Central memory CD4-positive, alpha-beta T cell (primary cell): ENCODE data around the gene GDPD1.
A peak's percentile ranks its signal among the peaks of the same experiment; 100 is the strongest.
"Not testable (repeated sequence)": the region's sequence is repeated elsewhere in the genome, so short reads cannot be mapped to it uniquely, and the experiment has no call there.

ENCODE experiments used
- DNase-seq: peaks from one replicate; pipeline ENCODE4 v3.0.0; 2022
- total RNA-seq, 3 experiments: gene quantifications; one replicate each; lab custom pipeline; 2026; lab: John Stamatoyannopoulos, UW

Gene GDPD1
- 1.5 to 5.2 (median 3.3) reads per million in 3 experiments for total RNA-seq

- peak; percentile 97 for DNase-seq
Measured at GRCh38 chr17:59220328-59221158, at the start of gene GDPD1. Gene GDPD1 (plus strand): TSS chr17:59220511. CDS start chr17:59220610, 99 bp downstream.

- no peak for DNase-seq
Measured at GRCh38 chr17:59172436-59173004, 47.8 kb upstream of the GDPD1 start.

GRCh38 chr17:59174671-59175070 lies 45.6 kb upstream of the GDPD1 start:
- no peak for DNase-seq

GRCh38 chr17:59175076-59175475 lies 45.2 kb upstream of the GDPD1 start:
- DNase-seq = no peak

- no peak for DNase-seq
Measured at GRCh38 chr17:59178266-59178985, 41.9 kb upstream of the GDPD1 start.

- DNase-seq = not testable (repeated sequence)
Measured at GRCh38 chr17:59179601-59180000, 40.7 kb upstream of the GDPD1 start.

GRCh38 chr17:59180626-59181025 lies 39.7 kb upstream of the GDPD1 start:
- no peak for DNase-seq

GRCh38 chr17:59181481-59181880 lies 38.8 kb upstream of the GDPD1 start:
- DNase-seq = no peak

- DNase-seq = no peak
Measured at GRCh38 chr17:59185997-59186396, 34.3 kb upstream of the GDPD1 start.

- no peak for DNase-seq
Measured at GRCh38 chr17:59186850-59187249, 33.5 kb upstream of the GDPD1 start.

GRCh38 chr17:59190806-59191205 lies 29.5 kb upstream of the GDPD1 start:
- DNase-seq = no peak

GRCh38 chr17:59193336-59193862 lies 26.9 kb upstream of the GDPD1 start:
- no peak for DNase-seq

- no peak for DNase-seq
Measured at GRCh38 chr17:59199398-59199797, 20.9 kb upstream of the GDPD1 start.

GRCh38 chr17:59202320-59202719 lies 18.0 kb upstream of the GDPD1 start:
- DNase-seq = no peak

GRCh38 chr17:59219370-59219769 lies 941 bp upstream of the GDPD1 start:
- DNase-seq = no peak

GRCh38 chr17:59219992-59220327 lies 351 bp upstream of the GDPD1 start:
- no peak for DNase-seq

GRCh38 chr17:59221159-59221847 lies 992 bp downstream of the GDPD1 start:
- DNase-seq = no peak

- DNase-seq = no peak
Measured at GRCh38 chr17:59223813-59224212, 3.5 kb downstream of the GDPD1 start.

GRCh38 chr17:59228588-59228987 lies 8.3 kb downstream of the GDPD1 start:
- DNase-seq = not testable (repeated sequence)

- DNase-seq = no peak
Measured at GRCh38 chr17:59230764-59231163, 10.5 kb downstream of the GDPD1 start.

- no peak for DNase-seq
Measured at GRCh38 chr17:59234631-59235030, 14.3 kb downstream of the GDPD1 start.

GRCh38 chr17:59238906-59239305 lies 18.6 kb downstream of the GDPD1 start:
- DNase-seq = no peak

- no peak for DNase-seq
Measured at GRCh38 chr17:59244081-59244480, 23.8 kb downstream of the GDPD1 start.
